ENCODE results near the gene SKP2.

DNA sequence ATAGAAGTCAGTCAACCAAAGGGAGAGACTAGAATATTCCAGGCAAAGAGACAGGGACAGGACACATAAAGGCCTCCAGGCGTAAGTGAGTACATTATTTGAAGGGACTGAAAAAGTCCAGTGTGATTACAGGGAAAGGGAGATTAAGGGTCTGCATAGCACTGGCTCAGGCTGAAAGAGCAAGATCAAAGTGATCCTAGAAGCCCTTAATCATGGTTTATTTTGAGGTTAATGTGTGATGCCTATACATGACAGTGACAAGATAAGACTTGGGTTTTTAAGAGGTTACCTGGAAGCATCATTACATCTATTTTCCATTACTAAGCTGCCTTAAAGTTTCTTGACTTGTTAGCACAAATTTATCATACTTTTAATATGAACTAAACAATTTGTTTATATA is 26.0 kb upstream of the SKP2 start:
- TF ChIP-seq, protein P1, sequence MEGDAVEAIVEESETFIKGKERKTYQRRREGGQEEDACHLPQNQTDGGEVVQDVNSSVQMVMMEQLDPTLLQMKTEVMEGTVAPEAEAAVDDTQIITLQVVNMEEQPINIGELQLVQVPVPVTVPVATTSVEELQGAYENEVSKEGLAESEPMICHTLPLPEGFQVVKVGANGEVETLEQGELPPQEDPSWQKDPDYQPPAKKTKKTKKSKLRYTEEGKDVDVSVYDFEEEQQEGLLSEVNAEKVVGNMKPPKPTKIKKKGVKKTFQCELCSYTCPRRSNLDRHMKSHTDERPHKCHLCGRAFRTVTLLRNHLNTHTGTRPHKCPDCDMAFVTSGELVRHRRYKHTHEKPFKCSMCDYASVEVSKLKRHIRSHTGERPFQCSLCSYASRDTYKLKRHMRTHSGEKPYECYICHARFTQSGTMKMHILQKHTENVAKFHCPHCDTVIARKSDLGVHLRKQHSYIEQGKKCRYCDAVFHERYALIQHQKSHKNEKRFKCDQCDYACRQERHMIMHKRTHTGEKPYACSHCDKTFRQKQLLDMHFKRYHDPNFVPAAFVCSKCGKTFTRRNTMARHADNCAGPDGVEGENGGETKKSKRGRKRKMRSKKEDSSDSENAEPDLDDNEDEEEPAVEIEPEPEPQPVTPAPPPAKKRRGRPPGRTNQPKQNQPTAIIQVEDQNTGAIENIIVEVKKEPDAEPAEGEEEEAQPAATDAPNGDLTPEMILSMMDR (IDR thresholded peaks at IDR 0.05) = no peak
- TF ChIP-seq POLR2A (IDR thresholded peaks at IDR 0.05) = no peak
- no peak for TF ChIP-seq EP300 (IDR thresholded peaks at IDR 0.05)
